ENCODE measurements around the gene RMRP.
A peak's percentile ranks its signal among the peaks of the same experiment; 100 is the strongest.

The RMRP gene

GRCh38 chr9:35657546-35658136, at the start of gene RMRP:
RMRP (minus strand) TSS chr9:35658019.
- peak; percentile 79 for DNase-seq (ENCODE audit: low read depth)

- DNase-seq (ENCODE audit: low read depth), result no peak
Measured at GRCh38 chr9:35706951-35707350, 49.1 kb upstream of the RMRP start.

- DNase-seq (ENCODE audit: low read depth), result no peak
Measured at GRCh38 chr9:35705836-35706430, 48.1 kb upstream of the RMRP start.

GRCh38 chr9:35705372-35705771, 47.6 kb upstream of the RMRP start:
- no peak for DNase-seq (ENCODE audit: low read depth)

- no peak for DNase-seq (ENCODE audit: low read depth)
Measured at GRCh38 chr9:35703906-35704672, 46.3 kb upstream of the RMRP start.

GRCh38 chr9:35702696-35703095, 44.9 kb upstream of the RMRP start:
- DNase-seq (ENCODE audit: low read depth), result no peak

GRCh38 chr9:35700942-35701341, 43.1 kb upstream of the RMRP start:
- no peak for DNase-seq (ENCODE audit: low read depth)

- DNase-seq (ENCODE audit: low read depth), result no peak
Measured at GRCh38 chr9:35700031-35700430, 42.2 kb upstream of the RMRP start.

GRCh38 chr9:35698231-35698630, 40.4 kb upstream of the RMRP start:
- no peak for DNase-seq (ENCODE audit: low read depth)

GRCh38 chr9:35697486-35697885, 39.7 kb upstream of the RMRP start:
- DNase-seq (ENCODE audit: low read depth), result no peak

- DNase-seq (ENCODE audit: low read depth), result peak; percentile 39
Measured at GRCh38 chr9:35696520-35697215, 38.8 kb upstream of the RMRP start.

- DNase-seq (ENCODE audit: low read depth), result no peak
Measured at GRCh38 chr9:35695943-35696401, 38.2 kb upstream of the RMRP start.

- DNase-seq (ENCODE audit: low read depth), result no peak
Measured at GRCh38 chr9:35691757-35692301, 34.0 kb upstream of the RMRP start.

GRCh38 chr9:35691334-35691650, 33.5 kb upstream of the RMRP start:
- DNase-seq (ENCODE audit: low read depth), result no peak

- DNase-seq (ENCODE audit: low read depth), result no peak
Measured at GRCh38 chr9:35690614-35691333, 33.0 kb upstream of the RMRP start.

GRCh38 chr9:35690294-35690613, 32.4 kb upstream of the RMRP start:
- DNase-seq (ENCODE audit: low read depth), result no peak

GRCh38 chr9:35689542-35690293, 31.9 kb upstream of the RMRP start, which contains the start of gene TPM2:
TPM2 (minus strand) TSS chr9:35689925; CDS start chr9:35689817, 108 bp downstream.
- DNase-seq (ENCODE audit: low read depth), result no peak

- DNase-seq (ENCODE audit: low read depth), result no peak
Measured at GRCh38 chr9:35688558-35689541, 31.0 kb upstream of the RMRP start.

GRCh38 chr9:35687972-35688557, 30.2 kb upstream of the RMRP start:
- no peak for DNase-seq (ENCODE audit: low read depth)

GRCh38 chr9:35687306-35687705, 29.5 kb upstream of the RMRP start:
- no peak for DNase-seq (ENCODE audit: low read depth)

Data from activated gamma-delta T cell treated with anti-CD3 and anti-CD28 coated beads, Interleukin-2, amount 50 U/mL, for 16 hours (primary cell).